H1 (cell line): Measurements from ENCODE around the gene PHTF2. TPM values are rescaled to one million over a fixed set of nuclear protein-coding genes. Genes with fewer than 3 reads are reported as not detected.

Experiments
- NRF1 ChIP-seq: IDR thresholded peaks from 2 replicates; pipeline ENCODE4 v1.6.1; 2011; ENCODE audit warnings: mild to moderate bottlenecking, low read depth, low read length, improper control_type of control experiment
- polyA plus RNA-seq, 7 experiments: library from polyadenylated mRNA; depleted of rRNA in 3 of 7; stranded (reverse) in 5 of 7; unstranded in 2 of 7; fragments of >200 nt in 5 of 7; fragments of 200-250 nt in 2 of 7; gene quantifications; 1 replicate in 5 of 7; 2 replicates in 1 of 7; 4 replicates in 1 of 7; pipeline versions ENCODE4 v1.2.1 to v1.2.3, GENCODE V29; 2011 to 2013; ENCODE audit warnings: missing spikeins in 2 of 7, mixed read lengths in 2 of 7
- total RNA-seq: library from RNA; stranded (reverse); fragmentation: NEBNext Ultra II Directional; extraction: Animal tissue kit (Norgen Biotek cat#: 25700); gene quantifications from 2 replicates; pipeline ENCODE4 v1.2.1, GENCODE V29; 2021

The PHTF2 gene
- total and polyA plus RNA-seq, 2 of the 8 experiments (the other 6 are each of a cell fraction or from before 2014, with no cell fraction given), result 9.0 to 25.4 TPM

DNA sequence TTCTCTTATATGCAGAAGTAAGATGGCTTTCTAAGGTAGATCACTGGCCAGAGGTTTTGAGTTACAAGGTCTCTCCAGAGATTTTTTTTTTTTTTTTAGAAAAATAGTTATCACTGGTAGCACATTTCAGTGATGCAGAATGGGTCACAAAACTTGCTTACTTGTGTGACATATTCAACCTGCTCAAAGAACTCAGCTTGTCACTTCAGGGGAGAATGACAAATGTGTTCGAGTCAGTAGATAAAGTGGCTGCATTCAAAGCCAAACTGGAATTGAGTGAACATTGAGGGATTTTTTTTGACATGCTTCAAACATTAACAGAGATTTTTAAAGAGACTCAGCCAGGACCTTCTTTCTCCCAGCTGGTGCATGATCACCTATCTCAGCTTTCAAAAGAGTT, 33.4 kb downstream of the PHTF2 start (continued):
- no peak for TF ChIP-seq NRF1
